SU-DHL-6 (cell line): ENCODE results near the gene NCS1.

Experiments
- H2AFZ ChIP-seq: fragments of 200-600 bp; sonication (generic); 2 replicates; pipeline ENCODE4 v1.6.1; 2014; ENCODE audit warnings: low read depth, mild to moderate bottlenecking, moderate library complexity, mixed read lengths, antibody characterized with exemption, low read length; ENCODE audit not compliant: severe bottlenecking
- H3F3A ChIP-seq: fragments of 200-600 bp; shearing (Covaris generic); 2 replicates; pipeline ENCODE4 v1.6.0; 2016; ENCODE audit warnings: antibody characterized with exemption, mild to moderate bottlenecking; ENCODE audit not compliant: insufficient read depth
- H3K27ac ChIP-seq: fragments of 200-600 bp; sonication (generic); 2 replicates; pipeline ENCODE4 v1.5.1; 2016; ENCODE audit warnings: low read depth, mild to moderate bottlenecking, low read length, moderate library complexity, mixed read lengths
- H3K27me3 ChIP-seq: fragments of 200-600 bp; sonication (generic), shearing (Covaris generic); 2 replicates; pipeline ENCODE4 v1.6.0; 2014; ENCODE audit warnings: mild to moderate bottlenecking, low read length
- H3K36me3 ChIP-seq: fragments of 200-600 bp; sonication (generic); 2 replicates; pipeline ENCODE4 v1.6.1; 2014; ENCODE audit warnings: mild to moderate bottlenecking, low read length, mixed read lengths
- H3K4me2 ChIP-seq: fragments of 300-600, 200-600 bp; shearing (Covaris generic), sonication (generic); 2 replicates; pipeline ENCODE4 v1.6.0; 2014; ENCODE audit warnings: low read length, low read depth, mild to moderate bottlenecking; ENCODE audit not compliant: poor library complexity, severe bottlenecking
- H3K4me3 ChIP-seq: fragments of 200-600 bp; sonication (generic); 2 replicates; pipeline ENCODE4 v1.5.1; 2014; ENCODE audit warnings: antibody characterized with exemption, low read length, mild to moderate bottlenecking, mixed read lengths; ENCODE audit not compliant: insufficient read depth, poor library complexity, severe bottlenecking
- H3K79me2 ChIP-seq: fragments of 200-600 bp; sonication (generic); 2 replicates; pipeline ENCODE4 v1.6.1; 2014; ENCODE audit warnings: mild to moderate bottlenecking, low read length, moderate library complexity; ENCODE audit not compliant: insufficient read depth
- H3K9ac ChIP-seq: fragments of 200-600 bp; sonication (generic); 2 replicates; pipeline ENCODE4 v1.7.0; 2014; ENCODE audit warnings: mild to moderate bottlenecking, low read length
- H3K9me2 ChIP-seq: fragments of 200-600 bp; sonication (generic); replicated peaks from 2 replicates; pipeline ENCODE4 v1.6.1; 2014; ENCODE audit warnings: low read length; ENCODE audit not compliant: insufficient read depth
- H3K9me3 ChIP-seq: fragments of 200-600 bp; sonication (generic); 2 replicates; pipeline ENCODE4 v1.6.1; 2014; ENCODE audit warnings: low read length, mixed read lengths; ENCODE audit not compliant: insufficient read depth
- H4K20me1 ChIP-seq: fragments of 200-600 bp; sonication (generic); 2 replicates; pipeline ENCODE4 v1.6.1; 2014; ENCODE audit warnings: low read depth, mild to moderate bottlenecking, antibody characterized with exemption, low read length, moderate library complexity, mixed read lengths
- CTCF ChIP-seq: fragments of 200-600 bp; sonication (generic); IDR thresholded peaks from one replicate; pipeline ENCODE4 v1.5.1; 2017; ENCODE audit warnings: antibody characterized with exemption, mild to moderate bottlenecking, low read length, moderate library complexity; ENCODE audit not compliant: insufficient read depth, poor library complexity, severe bottlenecking
- EZH2phosphoT487 ChIP-seq: fragments of 200-600 bp; sonication (generic), shearing (Covaris generic); conservative IDR thresholded peaks from 2 replicates; pipeline ENCODE4 v1.6.1; 2018; ENCODE audit warnings: mild to moderate bottlenecking, antibody characterized with exemption, low read length, moderate library complexity, mixed read lengths

NCS1 gene

GRCh38 chr9:130165579-130165978 lies 6.6 kb upstream of the NCS1 start:
- no peaks in the 10 kb centered on the region for H3K36me3 ChIP-seq

GRCh38 chr9:130166399-130166798 lies 5.8 kb upstream of the NCS1 start:
- Histone ChIP-seq H3K9ac (no peak overlapping the region), H3K27me3 (no peaks in the 10 kb centered on the region), H3K4me2 (no peak overlapping the region), H3K27ac (no peak overlapping the region), H2AFZ (no peak overlapping the region), H3K79me2 (no peaks in the 10 kb centered on the region), H4K20me1 (no peaks in the 10 kb centered on the region), H3K4me3 (no peak overlapping the region), H3F3A (no peaks in the 10 kb centered on the region), H3K9me2 (no peaks in the 10 kb centered on the region), H3K9me3 (no peaks in the 10 kb centered on the region), H3K36me3 (no peaks in the 10 kb centered on the region)
- TF ChIP-seq EZH2phosphoT487: no peak
- TF ChIP-seq CTCF: no peak

More at GRCh38 chr9:130165579-130165978, 6.6 kb upstream of the NCS1 start:
- no peaks in the 10 kb centered on the region for H3K79me2 ChIP-seq
- no peaks in the 10 kb centered on the region for H4K20me1 ChIP-seq
- no peaks in the 10 kb centered on the region for H3K27me3 ChIP-seq
- H2AFZ ChIP-seq: no peak overlapping the region
- TF ChIP-seq CTCF: no peak
- no peak for TF ChIP-seq EZH2phosphoT487
- H3K27ac ChIP-seq: no peak overlapping the region
- H3F3A ChIP-seq: no peaks in the 10 kb centered on the region
- no peak overlapping the region for H3K4me3 ChIP-seq
- H3K9me2 ChIP-seq: no peaks in the 10 kb centered on the region
- H3K9ac ChIP-seq: no peak overlapping the region
- H3K4me2 ChIP-seq: no peak overlapping the region
- no peaks in the 10 kb centered on the region for H3K9me3 ChIP-seq

- H3K27ac ChIP-seq: no peak overlapping the region
- H2AFZ ChIP-seq: no peak overlapping the region
- no peaks in the 10 kb centered on the region for H3K27me3 ChIP-seq
- no peaks in the 10 kb centered on the region for H3F3A ChIP-seq
- TF ChIP-seq EZH2phosphoT487: no peak
- TF ChIP-seq CTCF: no peak
- no peak overlapping the region for H3K4me3 ChIP-seq
- H3K36me3 ChIP-seq: no peaks in the 10 kb centered on the region
- no peak overlapping the region for H3K9ac ChIP-seq
- no peaks in the 10 kb centered on the region for H3K9me2 ChIP-seq
- H3K4me2 ChIP-seq: no peak overlapping the region
- H3K9me3 ChIP-seq: no peaks in the 10 kb centered on the region
- no peaks in the 10 kb centered on the region for H3K79me2 ChIP-seq
- no peaks in the 10 kb centered on the region for H4K20me1 ChIP-seq
These were observed 4.3 kb upstream of the NCS1 start for GRCh38 chr9:130167927-130168326.
